ENCODE results near the gene BSCL2.

DNA sequence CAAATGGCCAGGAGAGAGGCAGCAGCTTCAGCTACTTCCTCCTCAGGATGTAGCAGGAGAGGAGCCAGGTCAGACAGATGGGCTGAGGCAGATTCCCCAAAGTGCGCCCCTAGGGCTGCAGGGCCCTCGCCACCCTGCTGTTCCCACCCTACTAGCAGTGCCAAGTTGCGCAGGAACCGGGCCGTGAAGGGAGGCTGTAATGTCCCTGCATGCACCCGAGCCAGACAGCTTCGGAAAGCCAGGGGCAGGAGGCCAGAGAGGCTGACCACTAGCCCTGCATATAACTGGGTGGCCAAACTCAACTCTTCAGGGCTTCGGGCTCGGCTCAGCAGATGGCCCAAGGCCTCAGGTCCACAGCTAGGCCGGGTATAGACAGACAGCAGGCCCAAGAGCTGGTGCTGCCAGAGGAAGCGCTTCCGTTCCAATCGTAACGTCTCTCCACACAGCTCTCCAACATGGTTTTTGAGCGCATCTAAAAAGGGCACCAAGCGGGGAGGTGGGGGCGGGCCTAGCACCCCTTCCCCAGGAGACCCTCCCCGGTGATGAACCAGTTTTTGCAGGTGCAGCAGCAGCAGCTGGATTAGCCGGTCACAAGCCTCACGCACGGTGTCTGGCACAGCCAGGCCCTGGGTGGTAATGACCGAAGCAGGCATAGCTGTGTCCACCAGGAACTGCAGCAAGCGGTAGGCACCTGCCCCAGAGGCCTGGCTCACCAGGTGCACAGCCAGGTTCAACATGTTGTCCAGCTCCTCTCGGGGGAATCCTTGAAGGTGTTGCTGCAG lies 58.8 kb downstream of the BSCL2 start:
- TF ChIP-seq POLR2A (IDR thresholded peaks at IDR 0.05; ENCODE audit: low read depth, low read length) (no peak), POLR2AphosphoS5 (IDR thresholded peaks at IDR 0.05; ENCODE audit: low read depth, low read length) (no peak), PAX5 (IDR thresholded peaks at IDR 0.05; ENCODE audit: insufficient read depth, low read length, severe bottlenecking) (no peak), POU2F2 (IDR thresholded peaks at IDR 0.05; ENCODE audit: low read depth, low read length) (no peak), TAF1 (IDR thresholded peaks at IDR 0.05; ENCODE audit: low read depth, low read length) (no peak), SPI1 (IDR thresholded peaks at IDR 0.05; ENCODE audit: low read depth, low read length) (no peak)
